Upper lobe of right lung (tissue), 1 donor: ENCODE measurements around the gene RCAN1. TPM values are rescaled to one million over a fixed set of nuclear protein-coding genes. Genes with fewer than 3 reads are reported as not detected.

Experiments used
- ATAC-seq: fragments of 200-7000 bp; cut with Tn5 transposase; one replicate; pipeline ENCODE4 v1.9.1; 2020; ENCODE audit warnings: mild to moderate bottlenecking, moderate library complexity
- DNase-seq: peaks from one replicate; pipeline ENCODE4 v3.0.0-alpha.2; 2020
- H3K27ac ChIP-seq: fragments of 200-600 bp; one replicate; pipeline ENCODE4 v1.8.0; 2022
- H3K27me3 ChIP-seq: fragments of 200-600 bp; one replicate; pipeline ENCODE4 v1.8.0; 2022; ENCODE audit warnings: mild to moderate bottlenecking
- H3K36me3 ChIP-seq: fragments of 200-600 bp; one replicate; pipeline ENCODE4 v1.8.0; 2022
- H3K4me1 ChIP-seq: fragments of 200-600 bp; one replicate; pipeline ENCODE4 v1.8.0; 2022
- H3K4me3 ChIP-seq: fragments of 200-600 bp; one replicate; pipeline ENCODE4 v1.8.0; 2022; ENCODE audit warnings: mild to moderate bottlenecking
- H3K9me3 ChIP-seq: fragments of 200-600 bp; one replicate; pipeline ENCODE4 v1.8.0; 2022
- intact Hi-C: fragments of 100-400 bp; cut with DNase I; formaldehyde crosslinking; loops from one replicate; pipeline ENCODE4 v1.11.0; 2022
- total RNA-seq: library from RNA; stranded (reverse); fragmentation: NEBNext Ultra II Directional; extraction: Animal tissue kit (Norgen Biotek cat#: 25700); gene quantifications from one replicate; pipeline ENCODE4 v1.2.1, GENCODE V29; 2021
- TF ChIP-seq, protein P1 (sequence below): fragments of 200-600 bp; IDR thresholded peaks from one replicate; pipeline ENCODE4 v1.8.0; 2022; ENCODE audit warnings: antibody characterized with exemption
- donor health status: DM: no; HTN: yes; CAD: no; lungs with severe emphysema.

RCAN1 gene
- total RNA-seq, 1 donor from 2014 or later: 26.9 TPM

DNA sequence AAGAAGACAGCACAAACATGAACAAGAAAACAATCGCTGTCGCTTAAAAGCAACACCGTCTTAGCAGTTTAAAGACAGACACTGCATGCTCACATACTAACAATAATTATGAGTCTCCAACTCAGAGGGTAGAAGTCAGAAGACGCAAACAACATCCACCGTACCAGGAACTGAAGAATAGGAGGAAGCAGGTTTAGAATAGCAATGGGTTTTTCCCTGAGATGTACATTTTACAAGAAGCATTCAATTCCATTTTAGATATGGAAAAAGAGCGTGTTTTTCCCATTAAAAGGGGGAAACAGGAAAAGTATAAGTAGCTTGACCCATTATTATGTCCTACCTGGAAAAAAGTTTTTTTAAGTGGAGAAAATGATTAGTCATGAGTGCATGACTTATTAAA is 68.4 kb downstream of the RCAN1 start:
- DNase-seq (no peak), ATAC-seq (no peak)
- intact Hi-C loops: no loop called here
- no peaks in the 10 kb centered on the region for H3K27me3 ChIP-seq
- no peak overlapping the region for H3K4me3 ChIP-seq
- TF ChIP-seq, protein P1, sequence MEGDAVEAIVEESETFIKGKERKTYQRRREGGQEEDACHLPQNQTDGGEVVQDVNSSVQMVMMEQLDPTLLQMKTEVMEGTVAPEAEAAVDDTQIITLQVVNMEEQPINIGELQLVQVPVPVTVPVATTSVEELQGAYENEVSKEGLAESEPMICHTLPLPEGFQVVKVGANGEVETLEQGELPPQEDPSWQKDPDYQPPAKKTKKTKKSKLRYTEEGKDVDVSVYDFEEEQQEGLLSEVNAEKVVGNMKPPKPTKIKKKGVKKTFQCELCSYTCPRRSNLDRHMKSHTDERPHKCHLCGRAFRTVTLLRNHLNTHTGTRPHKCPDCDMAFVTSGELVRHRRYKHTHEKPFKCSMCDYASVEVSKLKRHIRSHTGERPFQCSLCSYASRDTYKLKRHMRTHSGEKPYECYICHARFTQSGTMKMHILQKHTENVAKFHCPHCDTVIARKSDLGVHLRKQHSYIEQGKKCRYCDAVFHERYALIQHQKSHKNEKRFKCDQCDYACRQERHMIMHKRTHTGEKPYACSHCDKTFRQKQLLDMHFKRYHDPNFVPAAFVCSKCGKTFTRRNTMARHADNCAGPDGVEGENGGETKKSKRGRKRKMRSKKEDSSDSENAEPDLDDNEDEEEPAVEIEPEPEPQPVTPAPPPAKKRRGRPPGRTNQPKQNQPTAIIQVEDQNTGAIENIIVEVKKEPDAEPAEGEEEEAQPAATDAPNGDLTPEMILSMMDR: no peak
- H3K4me1 ChIP-seq: peaks cover 35% of the 10 kb centered on the region
- H3K27ac ChIP-seq: peak overlapping the region; percentile 70
- H3K9me3 ChIP-seq: no peaks in the 10 kb centered on the region
- no peaks in the 10 kb centered on the region for H3K36me3 ChIP-seq

DNA sequence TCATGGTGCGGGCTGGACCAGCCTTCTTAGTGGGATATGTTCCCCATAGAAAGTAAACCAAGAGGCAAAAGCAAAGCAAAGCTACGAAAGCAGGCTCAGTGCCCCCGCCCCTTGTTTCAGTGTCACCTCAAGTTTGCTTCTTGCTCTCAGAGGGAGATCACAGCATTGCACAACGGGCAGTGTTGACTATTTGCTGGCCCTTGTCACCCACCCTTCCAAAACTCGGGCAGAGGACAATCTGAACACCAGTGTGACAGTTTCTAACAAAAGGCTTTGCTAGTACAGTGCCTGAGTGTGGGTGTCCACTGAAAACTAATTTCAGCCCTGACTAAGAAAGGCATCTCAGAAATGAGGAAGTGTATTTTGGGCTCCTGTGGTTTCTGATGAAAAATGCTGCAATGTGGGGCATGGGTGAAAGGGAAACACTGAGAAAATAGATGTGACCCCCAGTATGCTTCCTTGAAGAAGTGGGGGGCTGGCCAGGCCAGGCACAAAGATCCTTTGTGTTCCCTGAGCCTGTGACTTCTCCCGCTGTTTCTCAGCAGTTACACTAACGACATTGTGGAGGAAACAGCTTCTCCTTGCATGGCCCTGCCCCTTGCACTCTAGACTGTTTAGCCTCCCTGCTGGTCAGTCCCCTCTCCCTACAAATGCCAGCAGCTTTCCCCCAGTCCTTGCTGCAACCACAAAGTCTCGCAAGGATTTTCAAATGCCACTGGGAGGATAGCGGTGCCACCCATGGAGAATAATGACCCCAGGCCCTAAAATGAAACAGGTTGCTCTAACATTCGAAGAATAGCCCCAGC is 69.6 kb downstream of the RCAN1 start:
- ATAC-seq (peak; percentile 92), DNase-seq (peak; percentile 81)
- Histone ChIP-seq H3K4me3 (no peak overlapping the region), H3K27ac (peak overlapping the region; percentile 70), H3K4me1 (peaks cover 35% of the 10 kb centered on the region), H3K27me3 (no peaks in the 10 kb centered on the region), H3K9me3 (no peaks in the 10 kb centered on the region), H3K36me3 (no peaks in the 10 kb centered on the region)
- TF ChIP-seq, protein P1: no peak
- intact Hi-C loops: no loop called here

DNA sequence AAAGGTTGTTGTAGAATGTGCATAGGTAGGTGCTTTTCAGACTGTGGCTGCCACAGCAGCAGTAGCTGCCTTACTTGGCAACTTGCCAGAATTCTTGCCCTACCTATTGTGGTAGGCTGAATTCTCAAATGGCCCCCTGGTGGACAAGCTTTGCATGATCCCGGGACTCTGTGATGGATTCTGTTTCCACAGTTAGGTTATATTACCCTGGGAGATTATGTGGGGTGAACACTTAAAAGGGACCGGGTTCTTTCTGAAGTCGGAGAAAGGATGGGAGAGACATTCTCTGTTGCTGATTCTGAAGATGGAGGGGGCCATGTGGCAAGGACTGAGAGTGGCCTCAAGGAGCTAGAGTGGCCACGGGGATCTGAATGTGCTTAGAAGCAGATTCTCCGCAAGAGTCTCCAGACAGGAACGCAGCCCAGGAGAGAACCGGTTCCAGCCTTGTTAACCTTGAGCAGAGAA is 70.8 kb downstream of the RCAN1 start:
- H3K9me3 ChIP-seq: no peaks in the 10 kb centered on the region
- peak overlapping the region; percentile 70 for H3K27ac ChIP-seq
- H3K4me3 ChIP-seq: no peak overlapping the region
- no peaks in the 10 kb centered on the region for H3K36me3 ChIP-seq
- TF ChIP-seq, protein P1: peak; percentile 64
- peak; percentile 73 for DNase-seq
- intact Hi-C loops: no loop called here
- H3K4me1 ChIP-seq: peaks cover 35% of the 10 kb centered on the region
- H3K27me3 ChIP-seq: no peaks in the 10 kb centered on the region
- peak; percentile 73 for ATAC-seq

DNA sequence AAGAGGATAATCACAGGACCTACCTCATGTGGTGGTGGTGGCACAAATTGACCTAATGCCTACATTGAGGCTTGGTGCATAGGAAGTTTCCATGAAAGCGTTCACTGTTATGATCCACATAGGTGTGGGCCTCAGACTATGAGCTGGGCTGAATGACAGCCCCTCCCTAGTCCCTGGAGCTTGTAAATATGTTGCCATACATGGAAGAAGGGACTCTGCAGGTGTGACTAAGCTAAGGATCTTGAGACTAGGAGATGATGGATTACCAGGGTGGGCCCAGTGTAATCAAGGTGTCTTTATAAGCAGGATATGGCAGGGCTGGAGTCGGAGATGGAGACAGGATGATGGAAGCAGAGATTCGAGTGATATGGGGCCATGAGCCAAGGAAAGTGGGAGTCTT is 71.9 kb downstream of the RCAN1 start:
- ATAC-seq (no peak), DNase-seq (no peak)
- intact Hi-C loops: no loop called here
- Histone ChIP-seq H3K4me1 (peaks cover 35% of the 10 kb centered on the region), H3K4me3 (no peak overlapping the region), H3K27ac (no peak overlapping the region), H3K27me3 (no peaks in the 10 kb centered on the region), H3K36me3 (no peaks in the 10 kb centered on the region), H3K9me3 (no peaks in the 10 kb centered on the region)
- TF ChIP-seq, protein P1: no peak

DNA sequence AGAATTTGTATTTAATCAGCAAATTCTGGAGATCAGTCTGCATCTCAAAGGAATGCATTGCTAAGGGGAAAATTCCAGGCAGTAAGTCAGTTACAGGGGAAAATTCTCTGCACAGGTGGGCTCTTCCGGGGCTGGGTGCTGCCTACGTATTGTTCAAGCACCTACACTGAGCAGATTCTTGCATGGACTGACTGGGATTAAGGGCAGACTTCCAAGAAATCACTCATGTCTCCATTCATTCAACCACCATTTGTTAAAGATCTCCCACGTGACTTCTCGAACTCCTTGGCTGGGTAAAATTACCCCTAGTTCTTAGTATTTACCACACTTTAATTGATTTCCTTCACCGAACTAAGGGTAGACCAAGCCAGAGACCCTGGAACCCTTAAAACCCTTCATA is 74.7 kb downstream of the RCAN1 start:
- Histone ChIP-seq H3K36me3 (no peaks in the 10 kb centered on the region), H3K27me3 (no peaks in the 10 kb centered on the region), H3K4me3 (no peak overlapping the region), H3K27ac (no peak overlapping the region), H3K9me3 (no peaks in the 10 kb centered on the region), H3K4me1 (peaks cover 21% of the 10 kb centered on the region)
- intact Hi-C loops: no loop called here
- DNase-seq (no peak), ATAC-seq (no peak)
- TF ChIP-seq, protein P1: no peak
